Parathyroid adenoma (tissue), 2 donors: Measurements from ENCODE around the gene HAPSTR1.
A peak's percentile ranks its signal among the peaks of the same experiment; 100 is the strongest.
"Not testable (repeated sequence)": the region's sequence is repeated elsewhere in the genome, so short reads cannot be mapped to it uniquely, and the experiment has no call there.

Source experiments
- H2AFZ ChIP-seq: fragments of 300-600 bp; sonication (generic); one replicate; pipeline ENCODE4 v1.7.0; 2017; ENCODE audit warnings: antibody characterized with exemption, mild to moderate bottlenecking
- H3K27ac ChIP-seq: fragments of 300-600 bp; sonication (generic); one replicate; pipeline ENCODE4 v1.7.0; 2017
- H3K27me3 ChIP-seq: fragments of 300-600 bp; sonication (generic); one replicate; pipeline ENCODE4 v1.7.0; 2017; ENCODE audit warnings: low read length; ENCODE audit not compliant: control insufficient read depth, insufficient read depth
- H3K36me3 ChIP-seq: fragments of 300-600 bp; sonication (generic); one replicate; pipeline ENCODE4 v1.7.0; 2017; ENCODE audit warnings: low read length; ENCODE audit not compliant: control insufficient read depth, insufficient read depth
- H3K4me1 ChIP-seq: fragments of 300-600 bp; sonication (generic); one replicate; pipeline ENCODE4 v1.7.0; 2017; ENCODE audit warnings: control low read depth
- H3K4me2 ChIP-seq: fragments of 300-600 bp; sonication (generic); one replicate; pipeline ENCODE4 v1.7.0; 2017; ENCODE audit warnings: low read length
- H3K4me3 ChIP-seq: fragments of 300-600 bp; sonication (generic); one replicate; pipeline ENCODE4 v1.7.0; 2017; ENCODE audit warnings: low read depth, low read length
- H3K79me2 ChIP-seq: fragments of 300-600 bp; sonication (generic); one replicate; pipeline ENCODE4 v1.7.0; 2017; ENCODE audit warnings: control low read depth
- H3K9ac ChIP-seq: fragments of 300-600 bp; sonication (generic); one replicate; pipeline ENCODE4 v1.7.0; 2017; ENCODE audit warnings: mild to moderate bottlenecking
- H3K9me3 ChIP-seq: fragments of 300-600 bp; sonication (generic); one replicate; pipeline ENCODE4 v1.7.0; 2017; ENCODE audit warnings: low read length; ENCODE audit not compliant: control insufficient read depth
- TF ChIP-seq, protein P1 (sequence below): fragments of 300-600 bp; sonication (generic); IDR thresholded peaks from one replicate; pipeline ENCODE4 v1.7.0; 2017; ENCODE audit warnings: antibody characterized with exemption, mild to moderate bottlenecking
- donor health status: primary hyperparathyroidism.

The HAPSTR1 gene

DNA sequence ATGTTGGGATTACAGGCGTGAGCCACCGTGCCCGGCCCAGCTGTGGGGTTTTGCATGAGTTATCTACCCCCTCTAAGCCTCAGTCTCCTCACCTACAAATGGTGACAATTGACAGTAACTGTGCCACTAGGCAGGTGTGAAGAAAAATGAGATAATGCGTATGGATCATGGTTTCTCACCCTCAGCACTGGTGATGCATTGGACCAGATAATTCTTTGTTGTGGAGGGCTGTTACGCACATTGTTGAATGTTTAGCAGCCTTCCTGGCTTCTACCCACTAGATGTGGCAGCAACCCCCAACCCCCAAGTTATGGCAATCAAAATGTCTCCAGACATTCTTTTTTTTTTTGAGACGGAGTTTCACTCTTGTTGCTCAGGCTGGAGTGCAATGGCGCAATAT is 9.0 kb upstream of the HAPSTR1 start:
- no peak overlapping the region for H2AFZ ChIP-seq
- no peak overlapping the region for H3K4me2 ChIP-seq
- H3K27me3 ChIP-seq: no peaks in the 10 kb centered on the region
- TF ChIP-seq, protein P1, sequence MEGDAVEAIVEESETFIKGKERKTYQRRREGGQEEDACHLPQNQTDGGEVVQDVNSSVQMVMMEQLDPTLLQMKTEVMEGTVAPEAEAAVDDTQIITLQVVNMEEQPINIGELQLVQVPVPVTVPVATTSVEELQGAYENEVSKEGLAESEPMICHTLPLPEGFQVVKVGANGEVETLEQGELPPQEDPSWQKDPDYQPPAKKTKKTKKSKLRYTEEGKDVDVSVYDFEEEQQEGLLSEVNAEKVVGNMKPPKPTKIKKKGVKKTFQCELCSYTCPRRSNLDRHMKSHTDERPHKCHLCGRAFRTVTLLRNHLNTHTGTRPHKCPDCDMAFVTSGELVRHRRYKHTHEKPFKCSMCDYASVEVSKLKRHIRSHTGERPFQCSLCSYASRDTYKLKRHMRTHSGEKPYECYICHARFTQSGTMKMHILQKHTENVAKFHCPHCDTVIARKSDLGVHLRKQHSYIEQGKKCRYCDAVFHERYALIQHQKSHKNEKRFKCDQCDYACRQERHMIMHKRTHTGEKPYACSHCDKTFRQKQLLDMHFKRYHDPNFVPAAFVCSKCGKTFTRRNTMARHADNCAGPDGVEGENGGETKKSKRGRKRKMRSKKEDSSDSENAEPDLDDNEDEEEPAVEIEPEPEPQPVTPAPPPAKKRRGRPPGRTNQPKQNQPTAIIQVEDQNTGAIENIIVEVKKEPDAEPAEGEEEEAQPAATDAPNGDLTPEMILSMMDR: no peak
- no peak overlapping the region for H3K27ac ChIP-seq
- peaks cover 3% of the 10 kb centered on the region for H3K4me1 ChIP-seq
- no peak overlapping the region for H3K9ac ChIP-seq
- H3K4me3 ChIP-seq: no peak overlapping the region
- no peaks in the 10 kb centered on the region for H3K9me3 ChIP-seq
- H3K36me3 ChIP-seq: no peaks in the 10 kb centered on the region
- H3K79me2 ChIP-seq: no peaks in the 10 kb centered on the region

DNA sequence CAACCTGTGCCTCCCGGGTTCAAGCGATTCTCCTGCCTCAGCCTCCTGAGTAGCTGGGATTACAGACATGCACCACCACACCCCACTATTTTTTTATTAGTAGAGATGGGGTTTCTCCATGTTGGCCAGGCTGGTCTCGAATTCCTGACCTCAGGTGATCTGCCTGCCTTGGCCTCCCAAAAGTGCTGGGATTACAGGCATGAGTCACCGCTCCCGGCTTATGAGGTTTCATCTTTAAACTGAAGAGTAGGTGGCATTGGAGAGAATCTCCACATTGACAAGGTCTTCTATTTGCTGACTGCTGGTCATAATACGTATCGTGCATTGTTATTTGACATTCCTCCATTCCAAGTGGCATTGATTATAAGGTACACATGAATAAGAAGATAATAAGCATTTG is 3.7 kb upstream of the HAPSTR1 start:
- not testable (repeated sequence) for H3K27me3 ChIP-seq, H2AFZ ChIP-seq, H3K9ac ChIP-seq, H3K27ac ChIP-seq, H3K4me2 ChIP-seq, H3K36me3 ChIP-seq, H3K79me2 ChIP-seq, H3K4me1 ChIP-seq, H3K4me3 ChIP-seq, H3K9me3 ChIP-seq

DNA sequence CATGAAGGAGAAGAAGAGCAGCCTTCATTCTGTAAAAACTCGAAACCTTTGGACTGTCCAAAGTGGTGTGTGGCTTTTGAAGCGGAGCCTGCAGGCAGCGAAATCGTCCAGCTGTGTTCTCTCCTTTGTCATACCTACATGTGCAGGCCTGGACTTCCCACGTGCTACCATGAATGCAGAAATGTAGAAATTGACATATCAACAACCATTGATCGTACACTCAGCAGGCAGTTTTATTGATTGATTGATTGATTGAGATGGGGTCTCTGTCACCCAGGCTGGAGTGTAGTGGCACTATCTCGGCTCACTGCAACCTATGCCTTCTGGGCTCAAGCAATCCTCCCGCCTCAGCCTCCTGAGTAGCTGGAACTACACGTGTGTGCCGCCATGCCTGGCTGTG is 2.6 kb upstream of the HAPSTR1 start:
- Histone ChIP-seq H3K36me3 (peaks cover 4% of the 10 kb centered on the region), H3K9ac (no peak overlapping the region), H3K27me3 (no peaks in the 10 kb centered on the region), H2AFZ (no peak overlapping the region), H3K4me3 (no peak overlapping the region), H3K9me3 (no peaks in the 10 kb centered on the region), H3K4me2 (no peak overlapping the region), H3K4me1 (no peaks in the 10 kb centered on the region), H3K79me2 (peaks cover 14% of the 10 kb centered on the region), H3K27ac (no peak overlapping the region)
- TF ChIP-seq, protein P1: no peak

DNA sequence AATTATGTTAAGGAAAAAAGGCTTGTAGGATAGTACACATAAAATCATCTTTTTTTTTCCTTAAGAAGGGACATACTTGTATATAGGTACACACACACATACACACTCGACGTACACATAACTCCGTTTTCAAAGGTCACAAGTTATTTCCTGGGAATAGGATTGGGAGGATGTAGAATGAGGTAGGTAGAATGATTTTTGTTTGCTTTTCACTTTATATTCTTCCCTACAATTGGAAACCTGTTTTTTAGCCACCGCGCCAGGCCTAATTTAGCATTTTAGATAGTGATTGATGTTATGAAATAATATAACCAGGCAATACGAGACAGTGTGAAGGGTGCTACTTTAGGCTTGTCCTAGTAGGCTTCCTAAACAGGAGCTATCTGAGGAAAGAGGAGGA is 1.8 kb upstream of the HAPSTR1 start:
- Histone ChIP-seq H2AFZ (peak overlapping the region; percentile 96), H3K27ac (no peak overlapping the region), H3K4me2 (no peak overlapping the region), H3K79me2 (peaks cover 20% of the 10 kb centered on the region), H3K9ac (no peak overlapping the region), H3K27me3 (no peaks in the 10 kb centered on the region), H3K4me3 (no peak overlapping the region), H3K4me1 (no peaks in the 10 kb centered on the region), H3K9me3 (no peaks in the 10 kb centered on the region), H3K36me3 (peaks cover 4% of the 10 kb centered on the region)
- TF ChIP-seq, protein P1: no peak

DNA sequence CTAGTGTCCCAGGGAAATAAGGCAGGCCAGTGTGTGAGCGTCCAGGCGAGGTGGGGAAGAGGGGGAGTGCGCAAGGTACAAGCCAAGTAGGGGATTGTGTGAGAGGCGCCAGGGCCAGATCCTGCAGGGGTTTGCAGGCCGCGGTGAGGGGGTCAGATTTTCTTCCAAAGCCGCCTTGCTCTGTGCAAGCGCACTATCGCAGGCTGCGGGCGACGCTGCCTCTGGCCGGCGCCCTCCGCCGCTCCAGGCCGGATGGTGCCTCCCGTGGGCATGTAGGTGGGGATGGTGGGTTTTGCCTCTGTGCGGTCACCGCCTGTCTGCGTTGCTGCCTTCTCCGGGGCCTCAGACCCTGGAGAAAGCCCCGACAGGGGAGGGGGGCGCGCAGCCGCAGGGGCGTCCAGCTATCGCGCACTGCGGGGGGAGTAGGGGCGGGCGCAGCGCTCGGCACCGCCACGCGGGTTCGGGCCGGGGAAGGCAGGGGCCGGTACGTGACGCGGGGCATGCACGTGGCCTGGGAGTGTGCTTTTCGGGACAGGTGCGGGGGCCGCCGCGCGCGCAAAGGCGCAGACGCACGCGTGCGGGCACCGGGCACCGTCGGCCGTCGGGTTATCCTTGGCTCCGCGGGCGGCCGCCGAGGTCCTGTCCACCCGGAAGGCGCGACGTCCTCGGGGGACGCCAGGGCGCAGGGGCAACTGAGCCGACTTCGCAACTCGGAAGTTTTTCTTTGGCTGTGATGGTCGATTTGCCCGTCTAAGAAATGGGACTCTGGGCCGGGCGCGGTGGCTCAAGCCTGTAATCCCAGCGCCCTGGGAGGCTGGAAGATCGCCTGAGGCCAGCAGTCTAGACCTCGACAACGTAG is 1.1 kb upstream of the HAPSTR1 start:
- peak overlapping the region; percentile 97 for H3K4me2 ChIP-seq
- H3K27ac ChIP-seq: peak overlapping the region; percentile 70
- H3K9me3 ChIP-seq: no peaks in the 10 kb centered on the region
- H3K4me3 ChIP-seq: peak overlapping the region; percentile 79
- no peaks in the 10 kb centered on the region for H3K4me1 ChIP-seq
- H3K36me3 ChIP-seq: peaks cover 4% of the 10 kb centered on the region
- H2AFZ ChIP-seq: peak overlapping the region; percentile 96
- peaks cover 21% of the 10 kb centered on the region for H3K79me2 ChIP-seq
- TF ChIP-seq, protein P1: no peak
- H3K9ac ChIP-seq: peak overlapping the region; percentile 58
- no peaks in the 10 kb centered on the region for H3K27me3 ChIP-seq
